H1 (cell line): ENCODE measurements around the gene BCL6B. TPM values are rescaled to one million over a fixed set of nuclear protein-coding genes. Genes with fewer than 3 reads are reported as not detected.

Experiments used
- CTCF ChIP-seq, 3 experiments: IDR thresholded peaks; 1 replicate in 2 of 3; 2 replicates in 1 of 3; pipeline versions ENCODE4 v1.5.1 to v1.6.1; 2011; ENCODE audit warnings: low read length in 3 of 3, mild to moderate bottlenecking in 3 of 3, inconsistent platforms in 2 of 3, low read depth in 1 of 3, moderate library complexity in 1 of 3; ENCODE audit not compliant: insufficient read depth in 1 of 3; ENCODE audit errors: control extremely low read depth in 1 of 3
- HDAC6 ChIP-seq: IDR thresholded peaks from one replicate; pipeline ENCODE4 v1.7.1; 2012; ENCODE audit warnings: low read depth, mild to moderate bottlenecking, inconsistent platforms, low read length, moderate library complexity
- POU5F1 ChIP-seq: IDR thresholded peaks from 2 replicates; pipeline ENCODE4 v1.6.1; 2011; ENCODE audit warnings: low read depth, mild to moderate bottlenecking, low read length, moderate library complexity
- RXRA ChIP-seq: IDR thresholded peaks from 2 replicates; pipeline ENCODE4 v1.6.1; 2011; ENCODE audit warnings: low read depth, mild to moderate bottlenecking, low read length, moderate library complexity; ENCODE audit not compliant: insufficient read depth
- polyA plus RNA-seq, 7 experiments: library from polyadenylated mRNA; depleted of rRNA in 3 of 7; stranded (reverse) in 5 of 7; unstranded in 2 of 7; fragments of >200 nt in 5 of 7; fragments of 200-250 nt in 2 of 7; gene quantifications; 1 replicate in 5 of 7; 2 replicates in 1 of 7; 4 replicates in 1 of 7; pipeline versions ENCODE4 v1.2.1 to v1.2.3, GENCODE V29; 2011 to 2013; ENCODE audit warnings: missing spikeins in 2 of 7, mixed read lengths in 2 of 7
- total RNA-seq: library from RNA; stranded (reverse); fragmentation: NEBNext Ultra II Directional; extraction: Animal tissue kit (Norgen Biotek cat#: 25700); gene quantifications from 2 replicates; pipeline ENCODE4 v1.2.1, GENCODE V29; 2021
- TF ChIP-seq, protein P1 (sequence below): IDR thresholded peaks from 2 replicates; pipeline ENCODE4 v1.6.1; 2012; ENCODE audit warnings: inconsistent platforms

The BCL6B gene
- total and polyA plus RNA-seq, 2 of the 8 experiments (the other 6 are each of a cell fraction or from before 2014, with no cell fraction given), result 6.6 to 8.7 TPM

DNA sequence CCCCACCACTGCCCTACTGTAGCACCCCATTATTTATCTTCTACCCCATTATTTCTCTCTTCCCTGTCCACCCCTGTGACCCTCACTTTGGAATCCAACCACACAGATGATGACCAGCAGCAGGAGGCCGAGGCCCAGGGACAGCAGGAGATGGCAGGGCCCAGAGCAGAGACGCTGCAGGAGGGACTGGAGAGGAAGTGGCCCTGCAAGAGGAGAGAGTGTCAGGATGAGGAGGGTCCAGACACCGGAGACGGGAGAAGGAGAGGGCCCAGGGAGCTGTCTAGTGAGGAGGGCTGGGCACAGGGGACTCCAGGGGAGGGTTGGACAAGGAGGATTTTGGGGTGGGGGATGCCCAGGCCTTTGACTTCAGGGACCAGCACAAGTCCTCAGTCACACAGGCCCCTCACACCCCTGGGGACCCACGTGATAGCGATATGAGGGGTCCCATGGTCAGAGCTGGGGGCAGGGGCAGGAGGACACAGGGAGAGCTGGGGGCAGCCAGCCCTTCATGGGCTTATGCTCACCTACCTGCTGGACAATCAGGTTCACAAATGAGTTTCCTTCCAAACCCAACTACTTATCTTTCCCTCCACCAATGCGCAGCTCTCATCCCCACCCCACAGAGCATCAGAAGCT, 55.2 kb downstream of the BCL6B start (continued):
- TF ChIP-seq, protein P1, sequence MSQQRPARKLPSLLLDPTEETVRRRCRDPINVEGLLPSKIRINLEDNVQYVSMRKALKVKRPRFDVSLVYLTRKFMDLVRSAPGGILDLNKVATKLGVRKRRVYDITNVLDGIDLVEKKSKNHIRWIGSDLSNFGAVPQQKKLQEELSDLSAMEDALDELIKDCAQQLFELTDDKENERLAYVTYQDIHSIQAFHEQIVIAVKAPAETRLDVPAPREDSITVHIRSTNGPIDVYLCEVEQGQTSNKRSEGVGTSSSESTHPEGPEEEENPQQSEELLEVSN, result no peak
- TF ChIP-seq HDAC6 (no peak), CTCF (IDR thresholded peaks at IDR 0.05; ENCODE audit: control extremely low read depth in 1 of 3, insufficient read depth in 1 of 3, low read depth in 1 of 3, low read length in 3 of 3) (no peak), POU5F1 (no peak), RXRA (no peak)
